ENCODE data around the gene FLCN.

- TF ChIP-seq POLR2A (IDR thresholded peaks at IDR 0.05) (no peak), CTCF (IDR thresholded peaks at IDR 0.05 in 4 of 5, conservative IDR thresholded peaks at IDR 0.05 in 1 of 5) (no peak)
Measured at GRCh38 chr17:17167356-17167755, 69.6 kb downstream of the FLCN start.
